Stimulated activated CD8-positive, alpha-beta memory T cell treated with anti-CD3 and anti-CD28 coated beads, Interleukin-2, amount 100 ng/mL, for 1 hour (primary cell): ENCODE results near the gene PTPRT.

Experiments
- DNase-seq, 2 donors: peaks; one replicate each; pipeline ENCODE4 v3.0.0-alpha.2; 2020; ENCODE audit warnings: low read depth in 2 of 2

Gene PTPRT

DNA sequence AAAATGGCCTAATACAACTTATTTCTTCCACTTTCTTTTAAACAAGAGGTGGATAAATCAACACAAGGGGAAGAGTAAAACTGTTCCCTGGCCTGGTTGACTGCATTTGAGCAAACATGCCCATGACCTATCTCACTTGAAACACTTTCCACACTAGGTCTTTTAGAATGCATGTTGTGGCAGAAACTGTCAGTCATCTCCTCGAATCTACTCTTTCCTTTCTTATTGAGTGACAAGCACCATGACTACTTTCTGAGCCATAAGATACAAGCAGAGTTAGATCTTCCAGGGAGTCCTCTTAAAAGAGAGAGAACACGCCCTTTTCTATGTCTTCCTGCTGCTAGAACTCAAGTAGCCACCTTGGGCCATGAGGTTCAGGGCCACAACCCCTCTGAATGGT is 66.5 kb downstream of the PTPRT start:
- no peak for DNase-seq

- DNase-seq: no peak
Observed at GRCh38 chr20:43119720-43120119, 70.0 kb downstream of the PTPRT start.

- DNase-seq: no peak
Observed at GRCh38 chr20:43102394-43102793, 87.3 kb downstream of the PTPRT start.

- DNase-seq: no peak
Observed at GRCh38 chr20:43096931-43097260, 92.8 kb downstream of the PTPRT start.

- no peak for DNase-seq
Observed at GRCh38 chr20:43096126-43096930, 93.4 kb downstream of the PTPRT start.

GRCh38 chr20:43095034-43095433 is 94.7 kb downstream of the PTPRT start:
- DNase-seq: no peak

DNA sequence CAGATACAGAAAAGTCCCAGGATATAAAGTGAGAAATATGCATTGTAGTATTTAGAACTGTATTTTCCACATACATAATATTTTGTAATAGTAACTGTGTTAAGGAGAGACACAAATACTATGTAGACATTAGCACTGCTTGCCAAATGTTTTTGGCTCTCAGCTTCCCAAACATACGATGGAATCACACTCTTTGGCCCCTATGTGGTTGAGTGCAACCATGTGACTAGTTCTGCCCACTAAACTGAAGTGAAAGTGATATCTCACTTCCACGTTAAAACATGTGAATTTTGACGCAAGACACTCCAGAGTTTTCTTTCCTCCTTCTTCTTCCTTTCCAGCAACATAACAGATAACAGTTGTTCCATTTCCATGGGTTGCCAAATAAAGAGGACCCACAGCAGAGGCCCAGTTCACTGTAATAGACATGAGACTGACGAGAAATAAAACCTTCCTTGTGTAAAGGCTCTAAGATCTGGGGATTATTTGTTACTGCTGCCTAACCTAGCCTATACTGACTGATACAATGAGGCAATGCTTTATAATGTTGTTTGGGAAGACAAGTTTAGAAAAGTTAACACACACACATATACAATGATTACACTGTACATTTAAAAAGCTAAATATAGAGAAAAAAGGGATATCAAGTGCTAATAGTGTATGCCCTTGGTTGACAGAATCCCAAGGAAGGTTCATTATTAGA is 97.2 kb downstream of the PTPRT start:
- DNase-seq: no peak

- no peak for DNase-seq
Observed at GRCh38 chr20:43068482-43068881, 121.2 kb downstream of the PTPRT start.

GRCh38 chr20:43066125-43066524 is 123.6 kb downstream of the PTPRT start:
- DNase-seq: no peak

DNA sequence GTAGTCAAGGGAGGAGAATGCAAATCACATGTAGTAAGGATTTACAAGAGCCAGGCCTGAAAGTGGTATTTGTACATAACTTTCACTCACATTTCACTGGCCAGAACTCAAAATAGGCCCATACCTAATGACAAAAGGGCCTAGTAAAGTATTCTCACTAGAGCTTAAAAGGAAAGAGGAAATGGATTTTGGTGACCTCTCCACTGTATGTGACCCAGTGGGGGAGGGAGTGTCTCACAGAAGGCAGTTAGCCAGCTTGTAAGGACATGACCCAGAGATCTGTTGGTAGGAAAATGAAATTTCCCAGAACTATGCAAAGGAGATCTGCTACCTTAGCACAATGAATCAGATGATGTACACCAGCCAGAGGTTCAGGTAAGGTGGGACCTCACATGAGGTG is 124.4 kb downstream of the PTPRT start:
- DNase-seq: no peak

GRCh38 chr20:43058077-43058476 is 131.6 kb downstream of the PTPRT start:
- DNase-seq: no peak

DNA sequence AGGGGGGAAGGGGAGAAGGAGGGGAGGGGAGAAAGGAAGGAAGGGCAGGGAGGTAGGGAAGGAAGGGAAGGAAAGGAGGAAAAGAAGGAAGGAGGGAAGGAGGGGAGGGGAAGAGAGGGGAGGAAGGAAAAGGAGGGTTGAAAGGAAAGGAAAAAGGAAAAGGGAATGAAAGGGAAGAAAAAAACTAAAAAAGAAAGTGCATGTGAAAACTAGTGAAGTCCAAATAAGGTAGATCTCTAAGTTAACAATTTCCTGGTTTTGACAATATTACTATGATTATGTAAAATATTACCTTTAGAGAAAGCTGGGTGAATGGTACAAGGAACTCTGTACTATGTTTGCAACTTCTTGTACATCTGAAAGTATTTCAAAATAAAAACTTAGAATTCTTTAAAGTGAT is 132.4 kb downstream of the PTPRT start:
- DNase-seq: no peak

DNA sequence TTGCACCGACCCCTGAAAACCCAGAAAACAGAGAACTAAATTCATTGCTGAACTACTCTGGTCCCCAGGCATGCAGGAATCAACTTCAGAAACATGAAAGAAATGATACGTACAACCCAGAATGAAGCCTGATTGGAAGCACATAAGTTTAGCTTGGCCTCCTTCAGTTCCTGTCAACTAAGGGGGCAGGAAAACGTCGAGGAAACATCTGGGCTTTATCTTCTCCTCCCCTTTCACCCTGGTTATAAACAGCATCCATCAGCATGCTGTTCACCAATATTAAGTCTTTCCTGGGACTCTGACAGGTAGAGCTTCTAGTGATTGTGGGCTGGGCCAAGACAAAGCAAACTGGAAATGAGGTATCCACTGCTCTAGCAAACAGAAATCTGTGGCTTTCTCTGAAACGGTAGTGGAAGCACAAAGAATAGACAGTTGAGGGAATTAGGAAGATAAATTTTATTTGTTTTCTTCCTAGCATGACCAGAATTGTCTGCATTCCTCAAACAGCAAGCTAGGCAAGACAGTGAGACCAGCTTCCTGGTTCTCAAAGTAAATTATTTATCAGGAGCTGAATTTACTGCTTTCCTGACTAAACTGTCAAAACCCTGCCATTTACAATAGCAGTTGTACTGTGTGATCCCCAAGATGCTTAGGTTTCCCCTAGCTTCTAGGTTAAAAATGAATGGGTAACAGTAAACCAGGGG is 134.4 kb downstream of the PTPRT start:
- no peak for DNase-seq

DNA sequence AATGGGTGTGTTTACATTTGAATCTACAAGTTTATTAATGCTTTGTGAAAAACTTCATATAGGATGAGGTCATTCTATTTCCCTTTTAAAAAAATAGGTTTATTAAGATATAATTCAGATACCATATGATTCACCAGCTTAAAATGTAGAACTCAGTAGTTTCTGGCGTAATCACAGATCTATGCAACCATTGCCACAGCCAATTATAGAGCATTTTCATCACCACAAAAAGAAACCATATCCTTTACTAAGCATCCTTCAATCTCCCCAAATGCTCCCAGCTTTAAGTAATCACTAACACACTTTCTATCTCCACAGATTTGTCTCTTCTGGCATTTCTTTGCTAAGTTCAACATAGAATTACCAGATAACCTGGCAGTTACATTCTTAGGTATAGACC is 137.2 kb downstream of the PTPRT start:
- DNase-seq: no peak

GRCh38 chr20:43046966-43047365 is 142.7 kb downstream of the PTPRT start:
- DNase-seq: no peak

GRCh38 chr20:43043887-43044286 is 145.8 kb downstream of the PTPRT start:
- no peak for DNase-seq

GRCh38 chr20:43040427-43040826 is 149.3 kb downstream of the PTPRT start:
- no peak for DNase-seq

DNA sequence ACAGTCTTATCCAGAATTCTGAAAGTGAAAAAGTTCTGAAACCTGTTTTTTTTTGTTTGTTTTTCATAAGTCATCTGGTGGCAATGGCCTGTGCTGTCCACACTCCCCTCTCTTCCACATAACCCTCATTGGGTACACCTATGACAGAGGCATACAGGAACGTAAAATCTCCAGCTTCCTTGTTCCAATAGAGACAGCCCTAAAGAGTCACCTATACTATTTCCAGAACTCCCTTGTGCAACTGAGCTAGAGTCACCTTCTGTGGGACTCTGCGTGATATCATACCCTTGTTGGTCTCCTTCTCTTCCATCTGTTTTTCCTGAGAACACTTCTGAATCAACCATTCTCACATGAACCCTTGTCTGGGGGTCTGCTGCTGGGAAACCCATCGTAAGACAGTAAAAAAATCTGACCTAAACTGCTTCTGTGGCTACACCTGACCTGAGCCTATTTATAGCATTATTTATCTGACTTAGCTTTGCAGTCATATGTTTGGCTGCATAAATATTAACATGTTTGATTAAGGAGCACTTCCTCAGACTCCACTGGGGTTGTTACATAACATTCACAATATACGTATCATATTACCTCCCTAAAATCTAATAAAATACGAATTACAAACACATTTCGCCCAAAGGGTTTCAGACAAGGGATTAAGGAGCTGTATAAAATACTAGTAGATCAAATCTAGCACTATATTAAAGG is 151.9 kb downstream of the PTPRT start:
- no peak for DNase-seq

DNA sequence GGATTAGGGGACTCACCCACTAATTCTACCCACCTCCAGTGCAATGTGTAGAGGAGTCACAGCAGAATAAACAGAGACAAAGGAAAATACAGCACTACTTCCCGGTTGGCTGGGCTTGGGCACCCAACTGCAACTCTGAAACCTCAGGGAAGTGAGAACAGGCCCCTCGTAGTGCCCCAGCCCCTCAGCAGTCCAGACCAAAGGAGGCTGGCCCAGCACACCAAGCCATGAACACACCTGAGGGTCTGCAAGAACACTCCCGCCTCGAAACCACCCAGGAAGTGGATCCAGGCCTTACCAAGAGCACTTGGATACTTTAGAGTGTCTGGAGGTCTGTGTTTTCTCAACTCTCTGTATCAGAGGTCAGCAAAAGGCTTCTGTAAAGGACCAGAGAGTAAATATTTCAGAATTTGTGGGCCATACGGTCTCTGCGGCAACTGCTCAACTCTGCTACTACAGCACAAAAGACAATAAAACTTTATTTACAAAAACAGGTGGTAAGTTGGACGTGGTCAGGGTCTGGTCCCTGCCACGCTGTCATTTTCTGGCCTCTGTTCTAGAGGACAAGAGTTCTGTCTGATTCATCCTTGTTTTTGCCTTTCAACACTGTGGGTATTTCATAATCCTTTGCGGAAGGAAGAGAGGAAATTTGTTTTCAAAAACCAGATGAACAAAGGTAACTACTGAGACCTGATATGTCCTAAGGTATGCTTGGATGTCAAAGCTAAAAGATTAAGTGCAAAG is 154.6 kb downstream of the PTPRT start:
- no peak for DNase-seq

GRCh38 chr20:43032459-43032858 is 157.2 kb downstream of the PTPRT start:
- DNase-seq: no peak

DNA sequence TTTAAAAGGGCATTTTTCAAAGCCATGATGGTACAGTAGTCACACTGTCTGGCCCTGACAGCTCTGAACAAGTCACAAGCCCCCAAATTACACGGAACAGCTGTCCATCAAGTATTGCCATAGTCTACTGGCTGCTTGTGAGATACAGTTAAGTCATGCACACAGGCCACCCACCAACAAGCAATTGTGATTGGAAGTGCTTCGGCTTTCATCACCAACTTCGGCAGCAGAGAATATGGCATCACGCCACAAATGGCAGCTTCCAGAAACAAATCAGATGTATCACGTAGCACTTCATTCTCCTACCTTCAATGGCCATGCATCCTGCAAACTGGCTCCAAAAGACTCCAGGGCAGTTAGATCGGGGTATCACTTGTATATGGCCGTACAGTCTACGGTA is 160.5 kb downstream of the PTPRT start:
- no peak for DNase-seq

DNA sequence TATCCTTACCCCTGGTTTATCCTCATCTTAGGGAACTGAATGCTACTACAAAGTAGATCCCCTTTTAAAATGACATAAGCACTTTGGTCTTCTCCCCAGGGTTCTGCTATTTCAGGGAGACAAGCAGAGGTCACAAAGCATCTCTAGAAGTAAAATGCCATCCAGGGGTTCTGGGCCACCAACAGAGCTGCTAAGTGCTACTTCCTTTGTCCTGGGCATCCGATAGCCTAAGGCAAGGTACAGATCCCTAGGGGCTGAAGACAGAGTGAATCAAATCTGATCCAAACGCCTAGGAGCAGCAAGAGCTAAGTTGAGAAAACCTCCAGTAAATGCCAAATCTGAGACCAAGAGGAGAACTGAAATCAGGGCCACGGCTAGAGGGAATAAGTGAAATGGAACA is 161.2 kb downstream of the PTPRT start:
- no peak for DNase-seq
